ENCODE results near the gene PLET1.

Gene PLET1

GRCh38 chr11:112302226-112302868, 41.7 kb upstream of the PLET1 start:
- H3K27ac ChIP-seq (replicated peaks), result peak overlapping the region; percentile 2
- H3K4me3 ChIP-seq (replicated peaks; ENCODE audit: insufficient read depth, low read length), result no peak overlapping the region
- no peak for TF ChIP-seq POLR2AphosphoS5 (IDR thresholded peaks at IDR 0.05; ENCODE audit: low read depth)
- no peak for TF ChIP-seq REST (IDR thresholded peaks at IDR 0.05; ENCODE audit: insufficient replicate concordance, low read depth)
- TF ChIP-seq SPI1 (IDR thresholded peaks at IDR 0.05; ENCODE audit: borderline replicate concordance, low read depth), result no peak
- TF ChIP-seq CTCF (IDR thresholded peaks at IDR 0.05; ENCODE audit: insufficient read depth, low read length), result no peak
- no peak for TF ChIP-seq GABPA (IDR thresholded peaks at IDR 0.05; ENCODE audit: low read depth)
- H3K27me3 ChIP-seq (ENCODE audit: insufficient read depth, poor library complexity, severe bottlenecking), result no peaks in the 10 kb centered on the region
- no peak for DNase-seq (ENCODE audit: low read depth in 1 of 2, low spot score in 1 of 2)

GRCh38 chr11:112300094-112300786, 39.6 kb upstream of the PLET1 start:
- DNase-seq (ENCODE audit: low read depth in 1 of 2, low spot score in 1 of 2), result no peak
- Histone ChIP-seq H3K4me3 (replicated peaks; ENCODE audit: insufficient read depth, low read length) (no peak overlapping the region), H3K27me3 (ENCODE audit: insufficient read depth, poor library complexity, severe bottlenecking) (no peaks in the 10 kb centered on the region), H3K27ac (replicated peaks) (no peak overlapping the region)
- TF ChIP-seq SPI1 (IDR thresholded peaks at IDR 0.05; ENCODE audit: borderline replicate concordance, low read depth) (no peak), GABPA (IDR thresholded peaks at IDR 0.05; ENCODE audit: low read depth) (no peak), REST (IDR thresholded peaks at IDR 0.05; ENCODE audit: insufficient replicate concordance, low read depth) (no peak), POLR2AphosphoS5 (IDR thresholded peaks at IDR 0.05; ENCODE audit: low read depth) (no peak), CTCF (IDR thresholded peaks at IDR 0.05; ENCODE audit: insufficient read depth, low read length) (no peak)

- Histone ChIP-seq H3K4me3 (replicated peaks; ENCODE audit: insufficient read depth, low read length) (no peak overlapping the region), H3K27me3 (ENCODE audit: insufficient read depth, poor library complexity, severe bottlenecking) (no peaks in the 10 kb centered on the region), H3K27ac (replicated peaks) (no peak overlapping the region)
- TF ChIP-seq REST (IDR thresholded peaks at IDR 0.05; ENCODE audit: insufficient replicate concordance, low read depth) (no peak), GABPA (IDR thresholded peaks at IDR 0.05; ENCODE audit: low read depth) (no peak), CTCF (IDR thresholded peaks at IDR 0.05; ENCODE audit: insufficient read depth, low read length) (no peak), POLR2AphosphoS5 (IDR thresholded peaks at IDR 0.05; ENCODE audit: low read depth) (no peak), SPI1 (IDR thresholded peaks at IDR 0.05; ENCODE audit: borderline replicate concordance, low read depth) (no peak)
- no peak for DNase-seq (ENCODE audit: low read depth in 1 of 2, low spot score in 1 of 2)
Measured at GRCh38 chr11:112298535-112298934, 37.9 kb upstream of the PLET1 start.

Measured in HL-60 (cell line).